Body of pancreas (tissue), 4 donors: ENCODE results near the gene CCSER1.

ENCODE experiments used
- POLR2A ChIP-seq, 3 donors: fragments of 450-650 bp; IDR thresholded peaks; one replicate each; pipeline ENCODE4 v1.6.1; 2016; ENCODE audit warnings: antibody characterized with exemption in 3 of 3, mild to moderate bottlenecking in 2 of 3
- TF ChIP-seq, protein P1 (sequence below), 7 experiments: fragments of 450-650 bp in 4 of 7; fragments of 200-600 bp in 3 of 7; sonication (generic) in 3 of 7; IDR thresholded peaks; one replicate each; pipeline ENCODE4 v1.5.1; 2016 to 2019; ENCODE audit warnings: antibody characterized with exemption in 7 of 7

DNA sequence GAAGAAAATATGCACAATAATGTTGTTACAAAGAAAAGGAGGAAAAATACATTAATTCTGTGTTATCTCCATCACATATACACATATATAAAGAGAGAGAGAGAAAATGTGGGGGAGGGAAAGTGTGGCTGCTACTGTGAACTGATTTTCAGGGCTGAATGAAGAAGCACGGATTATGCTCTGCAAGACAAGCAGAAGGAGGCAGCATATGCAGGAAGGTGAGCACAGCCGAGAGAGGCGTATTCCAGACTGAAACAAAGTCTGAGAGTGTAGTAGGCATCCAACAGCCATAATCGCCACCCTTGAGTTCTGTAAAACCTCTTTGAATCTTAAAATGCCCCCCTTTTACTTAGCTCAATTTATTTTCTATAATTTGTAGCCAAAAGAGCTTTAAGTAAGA, 1094.8 kb downstream of the CCSER1 start:
- TF ChIP-seq, protein P1, sequence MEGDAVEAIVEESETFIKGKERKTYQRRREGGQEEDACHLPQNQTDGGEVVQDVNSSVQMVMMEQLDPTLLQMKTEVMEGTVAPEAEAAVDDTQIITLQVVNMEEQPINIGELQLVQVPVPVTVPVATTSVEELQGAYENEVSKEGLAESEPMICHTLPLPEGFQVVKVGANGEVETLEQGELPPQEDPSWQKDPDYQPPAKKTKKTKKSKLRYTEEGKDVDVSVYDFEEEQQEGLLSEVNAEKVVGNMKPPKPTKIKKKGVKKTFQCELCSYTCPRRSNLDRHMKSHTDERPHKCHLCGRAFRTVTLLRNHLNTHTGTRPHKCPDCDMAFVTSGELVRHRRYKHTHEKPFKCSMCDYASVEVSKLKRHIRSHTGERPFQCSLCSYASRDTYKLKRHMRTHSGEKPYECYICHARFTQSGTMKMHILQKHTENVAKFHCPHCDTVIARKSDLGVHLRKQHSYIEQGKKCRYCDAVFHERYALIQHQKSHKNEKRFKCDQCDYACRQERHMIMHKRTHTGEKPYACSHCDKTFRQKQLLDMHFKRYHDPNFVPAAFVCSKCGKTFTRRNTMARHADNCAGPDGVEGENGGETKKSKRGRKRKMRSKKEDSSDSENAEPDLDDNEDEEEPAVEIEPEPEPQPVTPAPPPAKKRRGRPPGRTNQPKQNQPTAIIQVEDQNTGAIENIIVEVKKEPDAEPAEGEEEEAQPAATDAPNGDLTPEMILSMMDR (IDR thresholded peaks at IDR 0.05), result no peak
- no peak for TF ChIP-seq POLR2A (IDR thresholded peaks at IDR 0.05)
